ENCODE data around the gene GSN.

Gene GSN

DNA sequence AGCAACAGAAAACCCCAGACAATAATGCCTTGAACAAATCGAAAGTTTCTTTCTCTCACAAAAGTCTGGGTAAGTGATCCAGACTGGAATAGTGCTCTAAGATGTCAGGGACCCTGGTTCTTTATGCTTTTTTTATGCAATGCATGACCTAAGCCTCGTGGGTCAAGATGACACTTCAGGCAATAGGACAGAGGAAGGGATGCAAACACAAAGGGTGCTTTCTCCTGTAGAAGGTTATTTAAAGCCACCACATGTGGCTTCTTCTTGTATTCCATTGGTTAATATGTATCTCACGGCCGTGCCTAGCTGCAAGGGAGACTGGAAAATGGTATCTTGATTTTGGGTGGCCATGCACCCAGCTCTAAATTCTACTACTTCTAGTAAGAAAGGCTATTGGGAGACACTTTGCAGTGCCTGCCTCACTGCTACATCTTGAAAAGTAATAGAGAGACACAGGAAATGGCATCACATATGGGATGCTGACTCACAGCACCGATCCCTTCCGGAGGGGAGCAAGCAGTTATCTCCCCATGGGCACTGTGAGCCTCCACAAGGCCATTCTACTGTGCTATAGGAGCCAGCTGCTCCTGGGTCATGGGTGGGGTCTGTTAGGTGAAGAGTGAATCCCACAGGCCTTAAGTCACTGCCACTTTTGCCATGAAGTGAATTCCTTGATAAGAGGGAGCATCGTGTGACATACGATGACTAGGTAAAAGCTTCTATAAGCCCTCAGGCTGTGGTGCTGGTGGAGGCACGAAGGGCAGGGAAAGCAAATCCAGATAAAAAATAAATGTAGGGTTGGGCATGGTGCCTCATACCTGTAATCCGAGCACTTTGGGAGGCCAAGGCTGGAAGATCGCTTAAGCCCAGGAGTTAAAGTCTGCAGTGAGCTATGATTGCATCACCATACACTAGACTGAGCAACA lies 33.8 kb upstream of the GSN start:
- TF ChIP-seq, protein P1, sequence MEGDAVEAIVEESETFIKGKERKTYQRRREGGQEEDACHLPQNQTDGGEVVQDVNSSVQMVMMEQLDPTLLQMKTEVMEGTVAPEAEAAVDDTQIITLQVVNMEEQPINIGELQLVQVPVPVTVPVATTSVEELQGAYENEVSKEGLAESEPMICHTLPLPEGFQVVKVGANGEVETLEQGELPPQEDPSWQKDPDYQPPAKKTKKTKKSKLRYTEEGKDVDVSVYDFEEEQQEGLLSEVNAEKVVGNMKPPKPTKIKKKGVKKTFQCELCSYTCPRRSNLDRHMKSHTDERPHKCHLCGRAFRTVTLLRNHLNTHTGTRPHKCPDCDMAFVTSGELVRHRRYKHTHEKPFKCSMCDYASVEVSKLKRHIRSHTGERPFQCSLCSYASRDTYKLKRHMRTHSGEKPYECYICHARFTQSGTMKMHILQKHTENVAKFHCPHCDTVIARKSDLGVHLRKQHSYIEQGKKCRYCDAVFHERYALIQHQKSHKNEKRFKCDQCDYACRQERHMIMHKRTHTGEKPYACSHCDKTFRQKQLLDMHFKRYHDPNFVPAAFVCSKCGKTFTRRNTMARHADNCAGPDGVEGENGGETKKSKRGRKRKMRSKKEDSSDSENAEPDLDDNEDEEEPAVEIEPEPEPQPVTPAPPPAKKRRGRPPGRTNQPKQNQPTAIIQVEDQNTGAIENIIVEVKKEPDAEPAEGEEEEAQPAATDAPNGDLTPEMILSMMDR (IDR thresholded peaks at IDR 0.05; ENCODE audit: insufficient read depth, low read length, missing control alignments): no peak
- no peak overlapping the region for H3K4me3 ChIP-seq (ENCODE audit: low read depth, low read length)
- POLR2A ChIA-PET: interaction anchor here (0.8 kb wide), 1 partner anchor 34 kb away, joined by 3 read pairs; the partner anchor contains the start of gene GSN
- CTCF ChIA-PET: interaction anchor here (1.1 to 5.0 kb wide), 8 partner anchors 10 to 165 kb away, joined by 3 to 50 read pairs (median 4); no protein-coding TSS in a partner anchor
- DNase-seq (ENCODE audit: low read depth, low spot score): no peak

DNA sequence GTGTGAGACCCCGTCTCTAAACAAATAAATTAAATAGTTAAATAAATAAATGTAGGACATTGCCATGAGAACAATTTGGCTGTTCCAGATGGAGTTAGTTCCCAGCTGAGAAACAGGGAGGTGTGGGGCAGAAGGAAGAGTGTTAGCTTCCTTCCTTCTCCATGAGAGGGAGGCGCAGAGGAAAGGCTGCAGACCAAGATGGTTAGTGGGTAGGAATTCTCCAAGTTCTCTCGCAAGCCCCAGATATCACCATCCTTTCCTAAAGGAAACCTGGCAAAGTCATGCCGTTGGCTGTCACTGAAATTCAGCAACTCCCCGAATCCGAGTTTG lies 33.2 kb upstream of the GSN start:
- ChIA-PET POLR2A (no interaction called here), CTCF (interaction anchor here (0.8 to 5.0 kb wide), 7 partner anchors 9 to 85 kb away, joined by 3 to 50 read pairs (median 4); no protein-coding TSS in a partner anchor)

DNA sequence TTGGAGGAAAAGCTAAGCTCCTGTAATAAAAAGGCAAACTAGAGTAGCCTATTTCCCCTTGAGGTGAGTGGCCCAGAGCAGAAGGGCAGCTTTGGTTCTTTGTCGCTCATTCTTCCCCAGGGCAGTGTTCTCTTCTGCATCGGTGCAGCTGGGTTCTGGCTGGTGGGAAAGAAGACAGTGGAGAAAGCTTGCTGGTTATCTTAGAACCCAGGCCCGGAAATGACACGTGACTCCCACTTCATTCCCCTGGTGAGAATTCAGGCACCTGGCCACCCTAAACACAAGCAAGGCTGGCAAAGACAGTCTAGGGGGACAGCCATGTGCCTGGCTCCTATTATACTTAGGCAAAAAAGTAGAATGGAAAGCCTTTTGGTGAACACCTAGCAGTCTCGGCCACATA lies 32.5 kb upstream of the GSN start:
- ChIA-PET CTCF (interaction anchor here (0.8 to 5.0 kb wide), 6 partner anchors 10 to 84 kb away, joined by 3 to 50 read pairs (median 4); no protein-coding TSS in a partner anchor), POLR2A (no interaction called here)
- no peak overlapping the region for H3K4me3 ChIP-seq (ENCODE audit: low read depth, low read length)
- no peak for DNase-seq (ENCODE audit: low read depth, low spot score)
- TF ChIP-seq, protein P1 (IDR thresholded peaks at IDR 0.05; ENCODE audit: insufficient read depth, low read length, missing control alignments): no peak

More for the DNA sequence above, 33.2 kb upstream of the GSN start:
- no peak for DNase-seq (ENCODE audit: low read depth, low spot score)
- no peak overlapping the region for H3K4me3 ChIP-seq (ENCODE audit: low read depth, low read length)
- TF ChIP-seq, protein P1 (IDR thresholded peaks at IDR 0.05; ENCODE audit: insufficient read depth, low read length, missing control alignments): no peak

DNA sequence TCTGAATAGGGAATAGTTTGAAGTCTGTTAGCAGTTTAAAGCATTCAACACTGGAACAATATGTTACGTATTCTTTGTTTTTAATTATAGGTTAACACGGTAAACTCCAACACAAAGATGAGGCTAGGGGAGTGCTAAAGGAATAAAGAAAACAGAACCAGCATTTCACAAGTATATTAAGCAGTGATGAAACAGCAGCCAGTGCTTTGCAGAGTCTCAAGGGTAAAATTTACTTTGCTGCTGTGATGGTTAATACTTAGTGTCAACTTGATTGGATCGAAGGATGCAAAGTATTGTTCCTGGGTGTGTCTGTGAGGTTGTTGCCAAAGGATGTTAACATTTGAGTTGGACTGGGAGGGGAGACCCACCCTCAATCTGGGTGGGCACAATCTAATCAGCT lies 30.0 kb upstream of the GSN start:
- ChIA-PET CTCF (interaction anchor here (5.3 kb wide), 1 partner anchor 25 kb away, joined by 31 read pairs; no protein-coding TSS in a partner anchor), POLR2A (no interaction called here)
- TF ChIP-seq, protein P1 (IDR thresholded peaks at IDR 0.05; ENCODE audit: insufficient read depth, low read length, missing control alignments): no peak
- DNase-seq (ENCODE audit: low read depth, low spot score): no peak
- H3K4me3 ChIP-seq (ENCODE audit: low read depth, low read length): no peak overlapping the region

DNA sequence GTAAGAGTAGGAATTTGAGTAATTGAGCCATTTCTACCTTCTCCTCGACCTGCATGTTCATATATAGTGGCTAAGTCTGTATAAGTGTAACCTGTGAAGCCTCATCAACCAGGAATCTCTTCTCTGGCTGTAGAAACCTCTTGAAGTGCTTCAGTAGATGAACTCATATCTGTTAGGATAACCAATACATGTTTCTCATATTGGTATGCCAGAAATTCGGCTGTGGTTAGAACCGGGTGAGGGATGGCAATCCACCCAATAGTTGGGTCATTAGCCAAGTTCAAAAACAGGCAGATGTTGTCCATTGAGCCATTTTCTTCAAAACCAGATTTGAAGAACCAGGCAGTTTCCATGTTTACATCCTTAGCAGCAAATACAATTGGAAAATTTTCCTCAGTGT lies 28.9 kb upstream of the GSN start:
- POLR2A ChIA-PET: no interaction called here
- CTCF ChIA-PET: interaction anchor here (5.3 kb wide), 1 partner anchor 26 kb away, joined by 31 read pairs; no protein-coding TSS in a partner anchor
- H3K4me3 ChIP-seq (ENCODE audit: low read depth, low read length): no peak overlapping the region
- TF ChIP-seq, protein P1 (IDR thresholded peaks at IDR 0.05; ENCODE audit: insufficient read depth, low read length, missing control alignments): no peak
- DNase-seq (ENCODE audit: low read depth, low spot score): no peak

DNA sequence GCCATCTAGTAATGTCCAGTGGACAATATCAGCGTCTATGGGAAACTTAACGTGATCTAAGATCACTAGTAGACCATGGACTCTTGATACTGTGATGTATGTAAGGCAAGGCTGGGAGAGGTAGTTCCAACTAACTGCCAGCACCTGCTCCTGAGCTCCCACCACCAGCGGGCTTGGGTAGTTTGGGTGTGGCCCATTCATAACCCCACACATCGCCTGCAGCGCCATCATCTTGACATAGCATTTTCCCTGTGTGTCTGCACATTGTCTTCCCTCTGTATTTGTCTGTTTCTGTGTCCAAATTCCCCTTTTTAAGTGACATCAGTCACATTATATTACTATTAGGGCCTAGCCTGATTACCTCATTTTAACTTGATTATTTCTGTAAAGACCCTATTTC lies 28.1 kb upstream of the GSN start:
- TF ChIP-seq, protein P1 (IDR thresholded peaks at IDR 0.05; ENCODE audit: insufficient read depth, low read length, missing control alignments): no peak
- POLR2A ChIA-PET: no interaction called here
- no peak for DNase-seq (ENCODE audit: low read depth, low spot score)
- CTCF ChIA-PET: interaction anchor here (1.1 to 5.3 kb wide), 2 partner anchors 27 to 80 kb away, joined by 6 to 31 read pairs; no protein-coding TSS in a partner anchor
- no peak overlapping the region for H3K4me3 ChIP-seq (ENCODE audit: low read depth, low read length)
